ENCODE data around the gene RCOR1.

RCOR1 gene

GRCh38 chr14:102606296-102606695 lies 13.8 kb downstream of the RCOR1 start:
- no peak overlapping the region for H3K4me3 ChIP-seq (replicated peaks; ENCODE audit: insufficient read depth, low read length)
- H3K27ac ChIP-seq (replicated peaks) = no peak overlapping the region
- no peaks in the 10 kb centered on the region for H3K27me3 ChIP-seq (ENCODE audit: insufficient read depth, poor library complexity, severe bottlenecking)
- TF ChIP-seq POLR2AphosphoS5 (IDR thresholded peaks at IDR 0.05; ENCODE audit: low read depth) = no peak
- TF ChIP-seq GABPA (IDR thresholded peaks at IDR 0.05; ENCODE audit: low read depth) = no peak
- no peak for TF ChIP-seq REST (IDR thresholded peaks at IDR 0.05; ENCODE audit: insufficient replicate concordance, low read depth)
- TF ChIP-seq SPI1 (IDR thresholded peaks at IDR 0.05; ENCODE audit: borderline replicate concordance, low read depth) = no peak
- DNase-seq (ENCODE audit: low read depth in 1 of 2, low spot score in 1 of 2) = no peak

- no peak for DNase-seq (ENCODE audit: low read depth in 1 of 2, low spot score in 1 of 2)
- TF ChIP-seq, protein P1, sequence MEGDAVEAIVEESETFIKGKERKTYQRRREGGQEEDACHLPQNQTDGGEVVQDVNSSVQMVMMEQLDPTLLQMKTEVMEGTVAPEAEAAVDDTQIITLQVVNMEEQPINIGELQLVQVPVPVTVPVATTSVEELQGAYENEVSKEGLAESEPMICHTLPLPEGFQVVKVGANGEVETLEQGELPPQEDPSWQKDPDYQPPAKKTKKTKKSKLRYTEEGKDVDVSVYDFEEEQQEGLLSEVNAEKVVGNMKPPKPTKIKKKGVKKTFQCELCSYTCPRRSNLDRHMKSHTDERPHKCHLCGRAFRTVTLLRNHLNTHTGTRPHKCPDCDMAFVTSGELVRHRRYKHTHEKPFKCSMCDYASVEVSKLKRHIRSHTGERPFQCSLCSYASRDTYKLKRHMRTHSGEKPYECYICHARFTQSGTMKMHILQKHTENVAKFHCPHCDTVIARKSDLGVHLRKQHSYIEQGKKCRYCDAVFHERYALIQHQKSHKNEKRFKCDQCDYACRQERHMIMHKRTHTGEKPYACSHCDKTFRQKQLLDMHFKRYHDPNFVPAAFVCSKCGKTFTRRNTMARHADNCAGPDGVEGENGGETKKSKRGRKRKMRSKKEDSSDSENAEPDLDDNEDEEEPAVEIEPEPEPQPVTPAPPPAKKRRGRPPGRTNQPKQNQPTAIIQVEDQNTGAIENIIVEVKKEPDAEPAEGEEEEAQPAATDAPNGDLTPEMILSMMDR (IDR thresholded peaks at IDR 0.05; ENCODE audit: insufficient read depth, low read length) = no peak
- TF ChIP-seq POLR2AphosphoS5 (IDR thresholded peaks at IDR 0.05; ENCODE audit: low read depth) (no peak), SPI1 (IDR thresholded peaks at IDR 0.05; ENCODE audit: borderline replicate concordance, low read depth) (no peak), GABPA (IDR thresholded peaks at IDR 0.05; ENCODE audit: low read depth) (no peak), REST (IDR thresholded peaks at IDR 0.05; ENCODE audit: insufficient replicate concordance, low read depth) (no peak)
- Histone ChIP-seq H3K27me3 (ENCODE audit: insufficient read depth, poor library complexity, severe bottlenecking) (no peaks in the 10 kb centered on the region), H3K4me3 (replicated peaks; ENCODE audit: insufficient read depth, low read length) (no peak overlapping the region), H3K27ac (replicated peaks) (no peak overlapping the region)
Observed at GRCh38 chr14:102608064-102608446, 15.6 kb downstream of the RCOR1 start.

GRCh38 chr14:102610968-102611811 lies 18.7 kb downstream of the RCOR1 start:
- Histone ChIP-seq H3K4me3 (replicated peaks; ENCODE audit: insufficient read depth, low read length) (no peak overlapping the region), H3K27ac (replicated peaks) (no peak overlapping the region), H3K27me3 (ENCODE audit: insufficient read depth, poor library complexity, severe bottlenecking) (no peaks in the 10 kb centered on the region)
- no peak for DNase-seq (ENCODE audit: low read depth in 1 of 2, low spot score in 1 of 2)
- TF ChIP-seq GABPA (IDR thresholded peaks at IDR 0.05; ENCODE audit: low read depth) (no peak), SPI1 (IDR thresholded peaks at IDR 0.05; ENCODE audit: borderline replicate concordance, low read depth) (no peak), POLR2AphosphoS5 (IDR thresholded peaks at IDR 0.05; ENCODE audit: low read depth) (no peak), REST (IDR thresholded peaks at IDR 0.05; ENCODE audit: insufficient replicate concordance, low read depth) (no peak)
- TF ChIP-seq, protein P1 (IDR thresholded peaks at IDR 0.05; ENCODE audit: insufficient read depth, low read length) = no peak

Data from HL-60 (cell line).